ENCODE measurements around the gene CROCC.
"Not testable (repeated sequence)": the region's sequence is repeated elsewhere in the genome, so short reads cannot be mapped to it uniquely, and the experiment has no call there.

DNA sequence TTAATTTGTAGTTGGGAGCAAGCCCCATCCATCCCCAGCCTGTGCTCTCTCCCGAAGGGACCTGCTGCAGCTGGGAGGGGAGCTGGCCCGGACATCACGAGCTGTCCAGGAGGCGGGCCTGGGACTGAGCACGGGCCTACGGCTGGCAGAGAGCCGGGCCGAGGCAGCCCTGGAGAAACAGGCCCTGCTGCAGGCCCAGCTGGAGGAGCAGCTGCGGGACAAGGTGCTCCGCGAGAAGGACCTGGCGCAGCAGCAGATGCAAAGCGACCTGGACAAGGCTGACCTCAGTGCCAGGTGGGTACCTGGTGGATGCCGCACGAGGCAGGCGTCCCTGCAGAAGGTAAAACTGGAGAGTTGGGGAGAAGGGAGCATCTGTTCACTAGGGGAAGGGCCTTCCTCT, 14.8 kb downstream of the CROCC start:
- TF ChIP-seq, protein P1, sequence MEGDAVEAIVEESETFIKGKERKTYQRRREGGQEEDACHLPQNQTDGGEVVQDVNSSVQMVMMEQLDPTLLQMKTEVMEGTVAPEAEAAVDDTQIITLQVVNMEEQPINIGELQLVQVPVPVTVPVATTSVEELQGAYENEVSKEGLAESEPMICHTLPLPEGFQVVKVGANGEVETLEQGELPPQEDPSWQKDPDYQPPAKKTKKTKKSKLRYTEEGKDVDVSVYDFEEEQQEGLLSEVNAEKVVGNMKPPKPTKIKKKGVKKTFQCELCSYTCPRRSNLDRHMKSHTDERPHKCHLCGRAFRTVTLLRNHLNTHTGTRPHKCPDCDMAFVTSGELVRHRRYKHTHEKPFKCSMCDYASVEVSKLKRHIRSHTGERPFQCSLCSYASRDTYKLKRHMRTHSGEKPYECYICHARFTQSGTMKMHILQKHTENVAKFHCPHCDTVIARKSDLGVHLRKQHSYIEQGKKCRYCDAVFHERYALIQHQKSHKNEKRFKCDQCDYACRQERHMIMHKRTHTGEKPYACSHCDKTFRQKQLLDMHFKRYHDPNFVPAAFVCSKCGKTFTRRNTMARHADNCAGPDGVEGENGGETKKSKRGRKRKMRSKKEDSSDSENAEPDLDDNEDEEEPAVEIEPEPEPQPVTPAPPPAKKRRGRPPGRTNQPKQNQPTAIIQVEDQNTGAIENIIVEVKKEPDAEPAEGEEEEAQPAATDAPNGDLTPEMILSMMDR (IDR thresholded peaks at IDR 0.05): not testable (repeated sequence)
- not testable (repeated sequence) for TF ChIP-seq POLR2A (IDR thresholded peaks at IDR 0.05)

All from lower leg skin (tissue), 3 donors.